GM10266 (cell line): Measurements from ENCODE around the gene HIVEP3.

Experiments used
- DNase-seq: peaks from one replicate; pipeline ENCODE4 v3.0.0; 2012; ENCODE audit errors: extremely low spot score
- TF ChIP-seq, protein P1 (sequence below): IDR thresholded peaks from 2 replicates; pipeline ENCODE4 v1.5.1; 2012; ENCODE audit warnings: mild to moderate bottlenecking, low read depth; ENCODE audit not compliant: control insufficient read depth, insufficient read depth; ENCODE audit errors: missing control alignments

Gene HIVEP3

DNA sequence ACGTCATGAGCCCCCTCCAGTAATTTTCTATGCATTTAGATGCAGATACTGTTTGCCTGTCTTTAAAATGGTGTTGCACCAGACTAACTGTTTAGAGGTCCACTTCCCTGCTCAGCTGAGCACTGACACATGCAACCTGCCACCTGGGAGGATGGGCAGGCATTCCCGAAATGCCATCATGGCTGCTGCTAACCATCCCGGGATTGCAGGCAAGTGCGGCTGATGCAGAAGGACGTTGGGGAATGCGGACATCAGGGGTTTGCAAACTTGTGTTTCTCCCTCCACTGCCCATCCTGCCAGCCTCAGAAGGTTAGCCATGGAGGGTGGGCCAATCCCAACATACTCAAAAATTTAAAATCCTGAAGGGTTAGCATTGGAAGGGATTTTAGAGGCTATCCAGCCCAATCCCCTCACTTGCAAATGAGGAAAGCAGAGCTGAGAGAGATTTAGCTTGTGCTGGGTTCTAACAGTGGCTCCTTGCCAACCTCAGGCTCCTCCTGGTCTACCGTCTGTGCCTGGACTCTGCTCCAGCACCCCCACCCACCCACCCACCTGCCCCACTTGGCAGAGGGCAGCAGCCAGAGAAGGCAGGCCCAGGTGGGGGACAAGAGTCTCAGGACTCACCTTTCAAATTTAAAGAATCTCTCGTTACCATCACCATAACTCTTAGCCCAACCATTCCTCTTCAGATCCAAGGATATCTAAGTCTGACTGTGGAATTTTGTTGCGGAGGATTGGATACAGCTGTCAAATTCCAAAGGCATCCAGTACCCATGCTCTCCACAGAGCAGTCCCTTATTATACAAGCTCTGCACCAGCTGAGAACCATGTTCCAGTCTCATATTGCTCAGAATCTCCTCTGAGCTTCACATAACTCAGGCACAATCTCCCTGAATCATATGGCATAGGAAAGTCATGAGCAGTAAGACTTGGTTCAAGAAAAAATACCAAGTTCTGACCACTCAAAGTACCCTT is 34.2 kb downstream of the HIVEP3 start:
- TF ChIP-seq, protein P1, sequence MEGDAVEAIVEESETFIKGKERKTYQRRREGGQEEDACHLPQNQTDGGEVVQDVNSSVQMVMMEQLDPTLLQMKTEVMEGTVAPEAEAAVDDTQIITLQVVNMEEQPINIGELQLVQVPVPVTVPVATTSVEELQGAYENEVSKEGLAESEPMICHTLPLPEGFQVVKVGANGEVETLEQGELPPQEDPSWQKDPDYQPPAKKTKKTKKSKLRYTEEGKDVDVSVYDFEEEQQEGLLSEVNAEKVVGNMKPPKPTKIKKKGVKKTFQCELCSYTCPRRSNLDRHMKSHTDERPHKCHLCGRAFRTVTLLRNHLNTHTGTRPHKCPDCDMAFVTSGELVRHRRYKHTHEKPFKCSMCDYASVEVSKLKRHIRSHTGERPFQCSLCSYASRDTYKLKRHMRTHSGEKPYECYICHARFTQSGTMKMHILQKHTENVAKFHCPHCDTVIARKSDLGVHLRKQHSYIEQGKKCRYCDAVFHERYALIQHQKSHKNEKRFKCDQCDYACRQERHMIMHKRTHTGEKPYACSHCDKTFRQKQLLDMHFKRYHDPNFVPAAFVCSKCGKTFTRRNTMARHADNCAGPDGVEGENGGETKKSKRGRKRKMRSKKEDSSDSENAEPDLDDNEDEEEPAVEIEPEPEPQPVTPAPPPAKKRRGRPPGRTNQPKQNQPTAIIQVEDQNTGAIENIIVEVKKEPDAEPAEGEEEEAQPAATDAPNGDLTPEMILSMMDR = no peak

DNA sequence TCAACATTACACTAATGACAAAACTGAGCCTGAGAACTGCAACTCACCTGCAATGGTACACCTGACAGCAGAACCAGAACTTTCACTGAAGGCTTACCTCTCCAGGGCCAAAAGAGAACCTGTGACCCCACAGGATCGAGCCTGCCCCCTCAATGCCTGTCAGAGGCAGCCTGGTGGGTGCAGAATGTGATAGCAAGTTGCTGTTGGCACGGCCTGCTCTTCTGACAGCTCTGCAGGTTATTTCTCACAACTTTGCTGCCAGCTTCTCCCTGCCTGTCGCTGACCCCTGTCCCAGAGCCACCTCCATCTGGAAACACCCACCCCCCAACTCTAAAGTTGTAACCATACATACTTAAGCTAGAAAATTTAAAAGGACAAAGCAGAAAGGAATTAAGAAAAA is 35.2 kb downstream of the HIVEP3 start:
- TF ChIP-seq, protein P1 = no peak
- DNase-seq = no peak

More for the DNA sequence above, 34.2 kb downstream of the HIVEP3 start:
- no peak for DNase-seq

DNA sequence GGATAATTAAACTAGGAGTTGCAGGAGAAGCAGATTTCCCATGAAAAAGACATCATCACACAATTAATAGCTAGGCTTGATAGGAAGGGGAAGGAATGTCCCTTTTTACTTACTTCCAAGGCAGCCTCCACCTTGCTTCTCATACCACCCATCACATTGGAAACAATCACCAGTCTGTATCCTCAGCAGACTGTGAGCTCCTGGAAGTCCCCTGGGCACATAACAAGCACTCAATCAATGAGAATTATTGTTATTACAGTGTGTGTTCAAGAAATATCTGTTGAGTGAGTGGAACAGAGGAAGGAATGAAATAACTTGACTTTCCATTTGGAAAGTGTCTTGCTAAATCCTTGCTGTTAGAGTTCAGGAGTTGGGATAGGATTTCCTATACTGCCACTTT is 36.2 kb downstream of the HIVEP3 start:
- TF ChIP-seq, protein P1 = no peak
- DNase-seq = no peak

DNA sequence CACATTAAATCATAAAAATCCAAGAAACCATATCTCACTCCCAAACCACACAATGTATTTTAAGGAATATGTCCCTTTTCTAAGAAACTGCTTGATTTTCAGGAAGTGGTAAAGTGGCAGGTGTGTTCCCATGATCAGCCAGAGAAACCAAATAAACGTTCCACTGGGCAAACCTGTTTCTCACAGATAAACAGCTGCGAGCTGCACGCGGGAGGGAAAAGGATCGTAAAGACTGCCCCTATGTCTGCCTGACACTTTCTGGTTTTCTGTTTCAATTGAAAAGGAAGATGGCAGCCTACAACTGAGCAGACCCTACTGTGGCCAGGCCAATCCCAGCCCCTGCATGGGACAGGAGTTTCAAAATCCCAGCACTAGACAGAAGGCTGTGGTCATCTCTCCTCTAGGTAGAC is 36.6 kb downstream of the HIVEP3 start:
- TF ChIP-seq, protein P1 = no peak
- no peak for DNase-seq

DNA sequence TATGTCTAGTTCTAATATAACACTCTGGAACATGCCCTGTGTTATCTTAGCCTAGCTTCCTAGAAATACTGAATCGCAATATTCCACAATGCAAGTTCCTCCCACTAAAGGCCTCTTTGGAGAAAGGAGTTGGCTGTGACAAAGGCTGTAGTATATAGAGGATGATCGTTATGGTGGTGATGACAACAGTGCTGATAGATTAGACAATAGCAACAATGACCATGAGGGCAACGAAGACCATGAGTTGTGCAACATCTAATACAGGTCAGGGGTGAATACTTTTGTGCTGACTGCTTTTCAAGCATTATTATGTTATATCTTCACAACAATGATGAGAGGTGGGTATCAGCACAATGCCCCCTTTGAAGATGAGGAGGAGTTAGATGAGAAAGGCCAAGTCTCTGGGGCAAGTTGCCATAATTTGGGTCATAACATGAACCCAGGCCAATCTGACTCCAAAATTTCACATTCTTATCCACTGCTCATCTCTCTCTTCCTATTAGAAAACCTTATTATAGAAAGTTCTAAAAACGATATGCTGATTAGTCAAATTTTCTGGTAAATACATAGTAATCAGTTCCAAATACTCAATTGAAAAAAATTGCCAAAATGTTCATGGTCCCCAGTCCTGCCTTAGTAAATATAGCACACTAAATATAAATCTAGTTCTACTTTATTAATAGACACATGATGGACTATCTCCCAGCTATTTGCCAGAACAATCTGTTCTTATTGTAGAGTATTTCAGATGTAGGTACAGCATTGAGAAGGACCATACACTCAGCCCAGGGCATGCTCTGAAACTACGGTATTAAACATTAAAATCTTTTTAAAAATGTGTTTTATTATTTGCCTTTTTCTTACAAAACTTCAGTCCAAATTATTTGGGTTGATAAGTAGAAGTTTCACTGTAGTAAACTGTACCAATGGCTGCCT is 37.5 kb downstream of the HIVEP3 start:
- no peak for DNase-seq
- TF ChIP-seq, protein P1 = no peak

DNA sequence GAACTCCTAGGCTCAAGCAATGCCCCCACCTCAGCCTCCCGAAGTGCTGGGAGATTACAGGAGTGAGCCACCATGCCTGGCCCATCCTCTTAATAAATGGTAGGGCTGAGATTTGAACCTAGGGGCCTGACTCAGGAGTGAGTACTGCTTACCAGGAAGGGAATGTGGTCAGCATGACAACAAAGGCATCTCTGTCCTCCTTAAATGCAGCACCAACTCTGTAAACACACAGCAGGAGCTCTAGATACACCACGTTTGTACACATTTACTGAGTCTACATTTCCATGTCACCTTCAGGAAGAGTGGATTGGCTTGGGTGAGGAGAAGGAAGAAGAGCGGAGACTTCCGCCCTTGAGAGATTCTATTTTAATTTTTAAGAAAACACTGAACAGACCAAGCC is 38.5 kb downstream of the HIVEP3 start:
- TF ChIP-seq, protein P1 = no peak
- DNase-seq = no peak
